ENCODE data around the gene PDS5A.
"Not testable (repeated sequence)": the region's sequence is repeated elsewhere in the genome, so short reads cannot be mapped to it uniquely, and the experiment has no call there.

The PDS5A gene

GRCh38 chr4:39970671-39971640, 6.8 kb downstream of the PDS5A start:
- DNase-seq (ENCODE audit: low read depth in 2 of 3, low spot score in 2 of 3): no peak

GRCh38 chr4:39963656-39964055, 14.1 kb downstream of the PDS5A start:
- no peak for DNase-seq (ENCODE audit: low read depth in 2 of 3, low spot score in 2 of 3)

- no peak for DNase-seq (ENCODE audit: low read depth in 2 of 3, low spot score in 2 of 3)
Measured at GRCh38 chr4:39961311-39961877, 16.3 kb downstream of the PDS5A start.

- DNase-seq (ENCODE audit: low read depth in 2 of 3, low spot score in 2 of 3): no peak
Measured at GRCh38 chr4:39950861-39951481, 26.7 kb downstream of the PDS5A start.

GRCh38 chr4:39947963-39948362, 29.7 kb downstream of the PDS5A start:
- DNase-seq (ENCODE audit: low read depth in 2 of 3, low spot score in 2 of 3): no peak

GRCh38 chr4:39947417-39947816, 30.3 kb downstream of the PDS5A start:
- no peak for DNase-seq (ENCODE audit: low read depth in 2 of 3, low spot score in 2 of 3)

GRCh38 chr4:39944245-39944644, 33.5 kb downstream of the PDS5A start:
- DNase-seq (ENCODE audit: low read depth in 2 of 3, low spot score in 2 of 3): not testable (repeated sequence)

GRCh38 chr4:39942507-39942906, 35.2 kb downstream of the PDS5A start:
- no peak for DNase-seq (ENCODE audit: low read depth in 2 of 3, low spot score in 2 of 3)

- no peak for DNase-seq (ENCODE audit: low read depth in 2 of 3, low spot score in 2 of 3)
Measured at GRCh38 chr4:39941682-39942217, 36.0 kb downstream of the PDS5A start.

GRCh38 chr4:39937683-39938268, 39.9 kb downstream of the PDS5A start:
- no peak for DNase-seq (ENCODE audit: low read depth in 2 of 3, low spot score in 2 of 3)

GRCh38 chr4:39936565-39937418, 40.9 kb downstream of the PDS5A start:
- DNase-seq (ENCODE audit: low read depth in 2 of 3, low spot score in 2 of 3): no peak

GRCh38 chr4:39933671-39934590, 43.8 kb downstream of the PDS5A start:
- DNase-seq (ENCODE audit: low read depth in 2 of 3, low spot score in 2 of 3): no peak

GRCh38 chr4:39932776-39933402, 44.8 kb downstream of the PDS5A start:
- no peak for DNase-seq (ENCODE audit: low read depth in 2 of 3, low spot score in 2 of 3)

GRCh38 chr4:39931441-39931901, 46.2 kb downstream of the PDS5A start:
- DNase-seq (ENCODE audit: low read depth in 2 of 3, low spot score in 2 of 3): no peak

- DNase-seq (ENCODE audit: low read depth in 2 of 3, low spot score in 2 of 3): no peak
Measured at GRCh38 chr4:39928538-39928937, 49.2 kb downstream of the PDS5A start.

- no peak for DNase-seq (ENCODE audit: low read depth in 2 of 3, low spot score in 2 of 3)
Measured at GRCh38 chr4:39924014-39924413, 53.7 kb downstream of the PDS5A start.

GRCh38 chr4:39922399-39922798, 55.3 kb downstream of the PDS5A start:
- no peak for DNase-seq (ENCODE audit: low read depth in 2 of 3, low spot score in 2 of 3)

GRCh38 chr4:39913471-39913870, 64.2 kb downstream of the PDS5A start:
- DNase-seq (ENCODE audit: low read depth in 2 of 3, low spot score in 2 of 3): no peak

- DNase-seq (ENCODE audit: low read depth in 2 of 3, low spot score in 2 of 3): no peak
Measured at GRCh38 chr4:39910064-39910463, 67.6 kb downstream of the PDS5A start.

All from activated CD8-positive, alpha-beta memory T cell treated with anti-CD3 and anti-CD28 coated beads for 48 hours (primary cell).